LNCAP (cell line): ENCODE results near the gene VOPP1.

ENCODE experiments used
- TF ChIP-seq, protein P1 (sequence below): fragments of 450-650 bp; IDR thresholded peaks from 2 replicates; pipeline ENCODE4 v1.5.1; 2017; ENCODE audit warnings: mild to moderate bottlenecking

VOPP1 gene

DNA sequence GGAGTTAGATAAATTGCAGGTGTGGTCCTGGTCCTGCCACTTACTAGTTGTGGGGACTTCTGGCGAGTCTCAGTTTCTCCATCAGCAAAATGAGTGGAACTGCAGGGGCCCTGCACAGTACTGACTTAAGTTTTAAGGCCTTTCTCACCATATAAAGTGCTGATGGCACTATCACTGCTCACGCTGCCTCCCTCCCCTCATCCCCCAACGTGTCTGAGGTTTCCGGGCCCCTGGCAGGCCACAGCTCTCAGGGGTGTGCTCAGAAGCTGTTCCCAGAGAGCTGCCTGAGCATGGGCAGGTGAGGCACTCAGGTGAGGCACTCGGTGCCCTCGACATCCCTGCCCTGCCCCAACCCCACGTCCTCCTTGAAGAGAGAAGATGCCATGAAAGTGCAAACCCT, 74.2 kb downstream of the VOPP1 start:
- TF ChIP-seq, protein P1, sequence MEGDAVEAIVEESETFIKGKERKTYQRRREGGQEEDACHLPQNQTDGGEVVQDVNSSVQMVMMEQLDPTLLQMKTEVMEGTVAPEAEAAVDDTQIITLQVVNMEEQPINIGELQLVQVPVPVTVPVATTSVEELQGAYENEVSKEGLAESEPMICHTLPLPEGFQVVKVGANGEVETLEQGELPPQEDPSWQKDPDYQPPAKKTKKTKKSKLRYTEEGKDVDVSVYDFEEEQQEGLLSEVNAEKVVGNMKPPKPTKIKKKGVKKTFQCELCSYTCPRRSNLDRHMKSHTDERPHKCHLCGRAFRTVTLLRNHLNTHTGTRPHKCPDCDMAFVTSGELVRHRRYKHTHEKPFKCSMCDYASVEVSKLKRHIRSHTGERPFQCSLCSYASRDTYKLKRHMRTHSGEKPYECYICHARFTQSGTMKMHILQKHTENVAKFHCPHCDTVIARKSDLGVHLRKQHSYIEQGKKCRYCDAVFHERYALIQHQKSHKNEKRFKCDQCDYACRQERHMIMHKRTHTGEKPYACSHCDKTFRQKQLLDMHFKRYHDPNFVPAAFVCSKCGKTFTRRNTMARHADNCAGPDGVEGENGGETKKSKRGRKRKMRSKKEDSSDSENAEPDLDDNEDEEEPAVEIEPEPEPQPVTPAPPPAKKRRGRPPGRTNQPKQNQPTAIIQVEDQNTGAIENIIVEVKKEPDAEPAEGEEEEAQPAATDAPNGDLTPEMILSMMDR: no peak

DNA sequence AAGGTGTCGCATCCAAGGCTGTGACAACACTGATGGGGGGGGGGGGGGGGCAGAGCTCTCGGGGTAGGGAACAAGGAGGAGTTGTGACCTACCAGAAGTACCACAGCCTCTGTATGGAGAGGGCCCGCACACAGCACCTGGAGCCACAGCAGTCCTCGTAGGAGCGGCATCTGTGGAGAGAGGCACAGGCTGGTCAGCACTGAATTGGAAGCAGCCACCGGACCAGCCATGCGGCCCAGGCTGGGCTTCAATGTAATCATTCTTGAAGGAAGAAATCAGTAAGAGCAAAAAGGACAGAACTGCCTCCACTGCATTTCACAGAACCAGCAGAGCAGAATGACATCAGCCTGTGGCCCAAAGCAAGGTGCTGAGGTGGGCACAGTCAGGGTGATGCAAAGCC, 74.8 kb downstream of the VOPP1 start:
- TF ChIP-seq, protein P1: no peak

DNA sequence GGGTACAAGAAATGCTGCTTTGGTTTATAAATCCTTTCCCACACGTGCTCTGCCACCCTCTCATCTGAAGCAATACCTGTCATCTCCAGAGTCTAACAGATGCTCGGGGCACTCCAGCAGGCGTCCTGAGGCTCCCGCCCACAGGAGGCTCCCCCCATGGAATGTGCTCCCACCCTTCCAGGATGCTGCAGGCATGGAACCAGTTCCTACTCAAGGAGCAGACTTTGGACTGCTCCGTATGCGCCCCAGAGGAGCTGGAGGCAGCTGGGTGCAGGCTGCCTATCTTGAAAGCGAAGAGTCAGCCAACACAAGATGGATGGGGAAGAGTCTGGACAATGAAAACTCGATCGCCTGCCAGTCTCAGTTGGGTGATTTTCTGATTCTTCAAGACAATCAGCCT, 75.4 kb downstream of the VOPP1 start:
- TF ChIP-seq, protein P1: no peak

DNA sequence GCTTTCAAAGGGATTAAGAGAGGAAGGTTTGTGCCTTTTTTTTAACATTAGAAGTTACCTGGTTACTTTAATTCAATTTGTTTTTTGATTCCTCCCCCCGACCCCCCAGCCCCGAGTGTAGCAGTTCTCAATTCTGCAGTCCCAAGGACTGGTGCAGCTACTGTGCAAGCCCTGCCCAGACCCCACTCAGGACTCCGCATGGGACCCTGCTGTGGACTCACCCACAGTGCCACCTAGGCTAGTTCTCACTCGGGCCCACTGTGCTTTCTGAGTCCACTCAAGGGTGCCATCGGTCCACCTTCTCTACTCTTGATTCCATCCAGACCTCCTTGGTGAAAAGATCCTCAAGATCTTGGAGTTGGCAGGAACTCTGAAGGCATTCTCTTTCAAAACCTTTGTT, 77.4 kb downstream of the VOPP1 start:
- TF ChIP-seq, protein P1: no peak

DNA sequence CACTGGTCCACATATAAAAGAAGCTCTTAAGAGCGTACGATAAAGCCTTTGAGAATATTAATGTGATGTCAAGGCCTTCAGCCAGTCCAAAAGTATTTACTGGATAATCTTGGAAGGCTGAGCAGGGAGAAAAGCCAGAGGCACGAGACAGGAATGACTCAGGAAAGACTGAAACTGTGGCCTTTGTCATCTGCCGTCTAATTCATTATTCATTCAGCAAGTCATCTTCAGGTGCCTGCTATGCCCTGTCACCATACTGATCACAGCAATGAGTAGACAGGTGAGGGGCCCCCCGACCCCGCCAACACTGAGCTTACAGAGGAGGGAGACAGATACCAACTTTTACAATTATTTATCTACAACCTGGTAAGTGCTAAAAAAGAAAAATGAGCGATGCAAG, 78.9 kb downstream of the VOPP1 start:
- TF ChIP-seq, protein P1: no peak

DNA sequence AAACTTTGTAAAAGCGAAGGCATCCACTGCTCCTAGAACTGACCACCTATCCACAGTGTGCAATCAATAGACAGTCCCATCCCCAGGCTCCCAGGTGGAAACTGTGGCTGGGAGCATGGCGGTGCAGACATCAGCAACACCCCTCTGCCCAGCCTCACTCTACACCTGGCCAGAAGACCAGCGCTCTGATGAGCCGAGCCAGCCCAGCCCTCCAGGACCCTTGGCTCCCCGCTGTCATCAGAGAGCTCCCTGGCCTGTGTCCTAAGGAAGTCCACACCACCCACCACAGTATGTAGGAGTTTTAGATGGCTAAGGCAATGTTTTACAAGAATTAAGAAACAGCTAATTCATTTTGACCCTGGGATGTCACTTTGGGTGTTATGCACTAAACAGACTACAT, 81.0 kb downstream of the VOPP1 start:
- TF ChIP-seq, protein P1: no peak

DNA sequence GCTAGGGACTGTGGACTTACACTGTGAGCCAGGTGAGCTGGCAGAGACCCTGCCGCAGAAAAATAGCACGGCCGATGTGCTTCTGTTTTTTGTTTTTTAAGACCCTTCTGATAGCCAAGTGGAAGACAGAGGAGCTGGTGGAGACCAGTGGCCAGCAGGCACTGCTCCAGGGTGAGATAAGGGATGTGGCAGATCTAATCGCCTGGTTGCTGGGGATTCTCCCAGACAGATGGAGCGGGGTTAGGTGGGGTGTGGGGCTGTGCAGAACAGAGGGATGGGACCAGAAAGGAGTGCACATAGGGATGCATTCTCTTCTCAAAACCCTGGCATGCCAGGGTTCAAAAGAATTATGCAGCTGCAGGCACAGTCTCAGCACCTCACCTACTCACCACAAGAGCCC, 82.2 kb downstream of the VOPP1 start:
- TF ChIP-seq, protein P1: no peak

DNA sequence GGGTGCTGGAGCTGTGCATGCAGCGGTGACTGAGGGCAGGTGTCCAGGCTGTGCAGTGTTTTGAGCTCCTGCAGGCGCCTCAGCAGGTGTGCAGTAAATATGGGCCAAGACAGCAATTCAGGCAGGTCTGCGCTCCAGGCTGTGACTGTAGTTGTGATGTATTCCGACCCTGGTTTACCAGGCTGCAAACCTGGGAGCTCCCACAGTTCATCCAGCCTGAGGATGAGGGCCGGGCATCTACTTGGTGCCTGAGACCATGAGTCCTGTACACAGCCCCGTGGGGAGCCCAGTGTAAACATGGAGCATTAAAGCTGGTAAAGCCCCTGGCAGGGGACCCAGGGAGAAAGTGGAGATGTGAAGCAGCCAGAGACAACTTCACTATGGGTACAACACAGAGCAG, 82.8 kb downstream of the VOPP1 start:
- TF ChIP-seq, protein P1: no peak
